GM18907 (cell line): ENCODE results near the gene OSBPL3.

ENCODE experiments used
- ATAC-seq: cut with Tn5 transposase; IDR thresholded peaks from one replicate; pipeline ENCODE4 v1.9.1; 2021; ENCODE audit warnings: mild to moderate bottlenecking, moderate library complexity; ENCODE audit not compliant: unreplicated experiment

Gene OSBPL3

GRCh38 chr7:24769014-24769830 lies 210.8 kb downstream of the OSBPL3 start:
- no peak for ATAC-seq

GRCh38 chr7:24767878-24768569 lies 212.0 kb downstream of the OSBPL3 start:
- no peak for ATAC-seq

- ATAC-seq = no peak
Observed at GRCh38 chr7:24764972-24765744, 214.8 kb downstream of the OSBPL3 start.

- ATAC-seq = no peak
Observed at GRCh38 chr7:24764011-24764410, 216.0 kb downstream of the OSBPL3 start.

GRCh38 chr7:24763303-24763901 lies 216.6 kb downstream of the OSBPL3 start:
- ATAC-seq = no peak

- ATAC-seq = no peak
Observed at GRCh38 chr7:24762771-24763170, 217.2 kb downstream of the OSBPL3 start.

GRCh38 chr7:24760968-24761367 lies 219.0 kb downstream of the OSBPL3 start:
- ATAC-seq = no peak

- peak; percentile 60 for ATAC-seq
Observed at GRCh38 chr7:24757353-24758275, 222.4 kb downstream of the OSBPL3 start, which contains the start of gene GSDME. Gene GSDME (minus strand): TSS chr7:24757464. CDS start chr7:24749774, 7,690 bp downstream.

GRCh38 chr7:24756545-24757352 lies 223.2 kb downstream of the OSBPL3 start:
- peak; percentile 17 for ATAC-seq

GRCh38 chr7:24755541-24756407 lies 224.2 kb downstream of the OSBPL3 start:
- ATAC-seq = peak; percentile 70

- no peak for ATAC-seq
Observed at GRCh38 chr7:24754906-24755506, 225.0 kb downstream of the OSBPL3 start.

- ATAC-seq = no peak
Observed at GRCh38 chr7:24752073-24752800, 227.7 kb downstream of the OSBPL3 start.

GRCh38 chr7:24751484-24751883 lies 228.5 kb downstream of the OSBPL3 start:
- no peak for ATAC-seq

GRCh38 chr7:24750441-24751055 lies 229.4 kb downstream of the OSBPL3 start:
- no peak for ATAC-seq

GRCh38 chr7:24748521-24748920 lies 231.5 kb downstream of the OSBPL3 start:
- no peak for ATAC-seq
